Pancreas (tissue), 10 donors: ENCODE measurements around the gene FANCI. TPM values are rescaled to one million over a fixed set of nuclear protein-coding genes. Genes with fewer than 3 reads are reported as not detected.

ENCODE experiments used
- ATAC-seq, 4 donors: fragments of 200-7000 bp; cut with Tn5 transposase; one replicate each; pipeline versions ENCODE4 v1.8.0 to v1.9.1; 2020; ENCODE audit warnings: mild to moderate bottlenecking in 4 of 4, moderate library complexity in 4 of 4
- DNase-seq, 6 donors: peaks; one replicate each; pipeline ENCODE4 v3.0.0-alpha.2; 2020
- FAIRE-seq: peaks from 2 replicates; lab custom pipeline; 2012; peaks lifted over from hg19 to GRCh38; lab: Jason Lieb, UNC
- H3K27ac ChIP-seq, 4 donors: fragments of 200-600 bp; sonication (generic); 1 replicate in 3 of 4; 2 replicates in 1 of 4; pipeline versions ENCODE4 v1.5.0 to v1.8.0; 2020
- H3K27me3 ChIP-seq, 4 donors: fragments of 200-600 bp; one replicate each; pipeline ENCODE4 v1.8.0; 2021
- H3K36me3 ChIP-seq, 3 donors: fragments of 200-600 bp; sonication (generic) in 1 of 3; one replicate each; pipeline versions ENCODE4 v1.5.0 to v1.8.0; 2020 to 2021
- H3K4me1 ChIP-seq, 3 donors: fragments of 200-600 bp; one replicate each; pipeline ENCODE4 v1.8.0; 2021
- H3K4me3 ChIP-seq, 4 donors: fragments of 200-600 bp; sonication (generic) in 2 of 4; one replicate each; pipeline versions ENCODE4 v1.5.0 to v1.8.0; 2020 to 2021
- H3K9me3 ChIP-seq, 4 donors: fragments of 200-600 bp; one replicate each; pipeline ENCODE4 v1.8.0; 2021
- CTCF ChIP-seq, 4 donors: fragments of 200-600 bp; sonication (generic) in 3 of 4; IDR thresholded peaks; one replicate each; pipeline versions ENCODE4 v1.5.0 to v1.8.0; 2021; ENCODE audit warnings: antibody characterized with exemption in 4 of 4
- WGBS, 2 donors: extraction: QIAGEN DNeasy Blood & Tissue Kit; methylation state at CpG; one replicate each; pipeline ENCODE4 v1.1.7; 2013; 5-methylcytosine and 5-hydroxymethylcytosine counted together
- intact Hi-C, 3 donors: fragments of 100-400 bp; cut with DNase I; formaldehyde crosslinking; loops; one replicate each; pipeline versions ENCODE4 v1.11.1 to v1.14.2; 2022
- polyA plus RNA-seq, 2 donors: library from polyadenylated mRNA; stranded (reverse); fragments of 200-250 nt; gene quantifications; one replicate each; pipeline ENCODE4 v1.2.3, GENCODE V29; 2013
- total RNA-seq, 6 donors: library from RNA; stranded (reverse); fragmentation: NEBNext Ultra II Directional in 4 of 6; extraction: Animal tissue kit (Norgen Biotek cat#: 25700) in 4 of 6; gene quantifications; one replicate each; pipeline versions ENCODE4 v1.2.1 to v1.2.4, GENCODE V29; 2021 to 2023
- donor health status: healthy with polysubstance abuse.
- donor health status: DM: no; HTN: no; CAD: no; lungs with moderate emphysema.
- donor health status: DM: no; HTN: no; CAD: no.
- donor health status: control.
- donor health status: control.
- donor health status: Bipolar disorder and iron deficiency.
- donor health status: DM: yes; HTN: yes; CAD: no.
- donor health status: DM: no; HTN: no; CAD: no.
- donor health status: DM: no; HTN: no; CAD: no.
- donor health status: DM: yes; HTN: yes; CAD: no.

The FANCI gene
- total RNA-seq = 1 to 10 TPM; 1.9 to 4.8 (median 3.5) TPM
- polyA plus RNA-seq = 1 to 10 TPM; 1.5 to 3.1 TPM

GRCh38 chr15:89243691-89244573 lies at the start of gene FANCI:
Gene FANCI, plus strand, starts transcription at chr15:89243979. Its CDS starts 3,669 bp downstream, at chr15:89247648.
- peak within 1 kb of the TSS in 1 of 4 donors; percentile 39 for H3K27ac ChIP-seq
- FAIRE-seq = no peak
- intact Hi-C loops = no loop called here

DNA sequence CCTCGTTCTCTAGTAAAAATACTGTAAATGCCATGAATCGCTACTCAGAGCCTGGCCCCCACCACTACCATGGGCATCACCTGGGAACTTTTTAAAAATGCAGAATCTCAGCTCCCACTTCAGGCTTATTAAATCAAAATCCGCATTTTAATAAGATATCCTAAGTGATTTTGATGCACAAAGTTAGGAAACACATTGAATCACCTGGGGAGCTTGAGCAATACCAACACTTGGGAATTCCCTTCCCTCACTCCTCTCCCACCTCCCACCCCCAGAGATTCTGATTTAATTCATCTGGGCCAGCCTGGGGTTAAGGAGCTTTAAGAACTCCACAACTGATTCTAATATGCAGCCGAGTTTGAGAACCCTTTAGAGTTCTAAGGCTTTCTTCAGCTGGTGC lies 49.2 kb upstream of the FANCI start:
- H3K36me3 ChIP-seq = peaks cover 7 to 65% (median 36%) of the 10 kb centered on the region in 3 donors
- ATAC-seq (no peak), DNase-seq (no peak), FAIRE-seq (no peak)
- H3K4me1 ChIP-seq = peaks cover 11 to 37% (median 32%) of the 10 kb centered on the region in 3 donors
- 92 to 94% methylated on average over 4 of the region's 4 CpGs for WGBS, 2 donors
- no peak for TF ChIP-seq CTCF (IDR thresholded peaks at IDR 0.05)
- H3K27ac ChIP-seq = no peak overlapping the region
- no peaks in the 10 kb centered on the region for H3K9me3 ChIP-seq
- no peaks in the 10 kb centered on the region for H3K27me3 ChIP-seq
- H3K4me3 ChIP-seq = no peak overlapping the region
- intact Hi-C loops = no loop called here

More at GRCh38 chr15:89243691-89244573, at the start of gene FANCI:
- ATAC-seq = peak; percentile 100
- 0 to 1% methylated on average over 69 of the region's 69 CpGs for WGBS, 2 donors
- no peaks in the 10 kb centered on the region for H3K9me3 ChIP-seq
- H3K36me3 ChIP-seq = no peaks in the 10 kb centered on the region
- H3K27me3 ChIP-seq = no peaks in the 10 kb centered on the region
- H3K4me1 ChIP-seq = no peaks in the 10 kb centered on the region
- peak within 1 kb of the TSS; percentile 55 to 87 (median 58) for H3K4me3 ChIP-seq
- peak; percentile 6 to 29 (median 26) for TF ChIP-seq CTCF (IDR thresholded peaks at IDR 0.05)
- DNase-seq = peak; percentile 95 to 99 (median 98)

- 76 to 90% methylated on average over 8 of the region's 8 CpGs for WGBS, 2 donors
- Histone ChIP-seq H3K27ac (peak overlapping the region in 1 of 4 donors; percentile 73), H3K9me3 (no peaks in the 10 kb centered on the region), H3K36me3 (peaks cover 4 to 55% (median 29%) of the 10 kb centered on the region in 3 donors), H3K4me1 (peaks cover 11 to 46% (median 42%) of the 10 kb centered on the region in 3 donors), H3K4me3 (no peak overlapping the region), H3K27me3 (no peaks in the 10 kb centered on the region)
- TF ChIP-seq CTCF (IDR thresholded peaks at IDR 0.05) = no peak
- no peak for ATAC-seq
- intact Hi-C loops = no loop called here
- no peak for DNase-seq
- FAIRE-seq = no peak
Observed at GRCh38 chr15:89195836-89196235, 47.9 kb upstream of the FANCI start.

- 75 to 81% methylated on average over 6 of the region's 6 CpGs for WGBS, 2 donors
- no peak for TF ChIP-seq CTCF (IDR thresholded peaks at IDR 0.05)
- ATAC-seq = no peak
- no peak for FAIRE-seq
- DNase-seq = no peak
- intact Hi-C loops = no loop called here
- Histone ChIP-seq H3K4me1 (peaks cover 11 to 46% (median 42%) of the 10 kb centered on the region in 3 donors), H3K36me3 (peaks cover 4 to 55% (median 29%) of the 10 kb centered on the region in 3 donors), H3K4me3 (no peak overlapping the region), H3K9me3 (no peaks in the 10 kb centered on the region), H3K27ac (peak overlapping the region in 2 of 4 donors; percentile 73 to 76), H3K27me3 (no peaks in the 10 kb centered on the region)
Observed at GRCh38 chr15:89196241-89196640, 47.5 kb upstream of the FANCI start.
